ENCODE results near the gene PTN.
"Not testable (repeated sequence)": the region's sequence is repeated elsewhere in the genome, so short reads cannot be mapped to it uniquely, and the experiment has no call there.

PTN gene

DNA sequence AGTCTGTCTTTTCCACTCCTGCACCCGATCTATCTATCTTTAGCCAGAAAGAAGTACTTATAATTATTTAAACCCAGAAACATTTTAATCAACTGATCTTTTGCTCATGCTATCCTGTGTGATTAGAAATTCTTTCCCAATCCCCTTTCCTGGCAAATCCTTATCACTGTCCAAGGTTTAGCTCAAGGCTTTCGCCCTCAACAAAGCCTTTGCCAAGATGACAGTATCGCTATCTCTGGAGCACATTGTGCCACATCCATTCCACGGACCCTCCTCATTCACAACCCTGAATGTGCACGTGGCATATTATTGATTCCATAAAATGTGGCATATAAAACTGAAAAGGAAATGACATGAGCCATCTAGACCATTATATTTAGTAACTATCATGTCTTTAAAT lies 71.3 kb downstream of the PTN start:
- TF ChIP-seq, protein P1, sequence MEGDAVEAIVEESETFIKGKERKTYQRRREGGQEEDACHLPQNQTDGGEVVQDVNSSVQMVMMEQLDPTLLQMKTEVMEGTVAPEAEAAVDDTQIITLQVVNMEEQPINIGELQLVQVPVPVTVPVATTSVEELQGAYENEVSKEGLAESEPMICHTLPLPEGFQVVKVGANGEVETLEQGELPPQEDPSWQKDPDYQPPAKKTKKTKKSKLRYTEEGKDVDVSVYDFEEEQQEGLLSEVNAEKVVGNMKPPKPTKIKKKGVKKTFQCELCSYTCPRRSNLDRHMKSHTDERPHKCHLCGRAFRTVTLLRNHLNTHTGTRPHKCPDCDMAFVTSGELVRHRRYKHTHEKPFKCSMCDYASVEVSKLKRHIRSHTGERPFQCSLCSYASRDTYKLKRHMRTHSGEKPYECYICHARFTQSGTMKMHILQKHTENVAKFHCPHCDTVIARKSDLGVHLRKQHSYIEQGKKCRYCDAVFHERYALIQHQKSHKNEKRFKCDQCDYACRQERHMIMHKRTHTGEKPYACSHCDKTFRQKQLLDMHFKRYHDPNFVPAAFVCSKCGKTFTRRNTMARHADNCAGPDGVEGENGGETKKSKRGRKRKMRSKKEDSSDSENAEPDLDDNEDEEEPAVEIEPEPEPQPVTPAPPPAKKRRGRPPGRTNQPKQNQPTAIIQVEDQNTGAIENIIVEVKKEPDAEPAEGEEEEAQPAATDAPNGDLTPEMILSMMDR (conservative IDR thresholded peaks at IDR 0.05; ENCODE audit: low read length): no peak
- TF ChIP-seq EZH2phosphoT487 (IDR thresholded peaks at IDR 0.05; ENCODE audit: borderline replicate concordance): no peak
- Histone ChIP-seq H3K79me2 (ENCODE audit: insufficient read depth, low read length) (no peaks in the 10 kb centered on the region), H3K9me2 (replicated peaks; ENCODE audit: low read depth, low read length) (no peaks in the 10 kb centered on the region), H4K20me1 (ENCODE audit: insufficient read depth, low read length, poor library complexity, severe bottlenecking) (no peaks in the 10 kb centered on the region), H3K4me2 (ENCODE audit: low read depth, low read length, poor library complexity, severe bottlenecking) (no peak overlapping the region), H3K4me1 (ENCODE audit: insufficient read depth, low read length, poor library complexity, severe bottlenecking) (no peaks in the 10 kb centered on the region), H3K4me3 (ENCODE audit: low read length, poor library complexity, severe bottlenecking) (no peak overlapping the region), H3K9me3 (ENCODE audit: insufficient read depth, low read depth, low read length) (no peaks in the 10 kb centered on the region), H2AFZ (ENCODE audit: low read length) (no peak overlapping the region), H3F3A (ENCODE audit: low read depth) (no peaks in the 10 kb centered on the region), H3K27me3 (ENCODE audit: insufficient read depth, low read length, poor library complexity, severe bottlenecking) (no peaks in the 10 kb centered on the region), H3K36me3 (ENCODE audit: insufficient read depth, low read length) (no peaks in the 10 kb centered on the region), H3K9ac (ENCODE audit: low read depth, low read length, poor library complexity, severe bottlenecking) (no peak overlapping the region)

DNA sequence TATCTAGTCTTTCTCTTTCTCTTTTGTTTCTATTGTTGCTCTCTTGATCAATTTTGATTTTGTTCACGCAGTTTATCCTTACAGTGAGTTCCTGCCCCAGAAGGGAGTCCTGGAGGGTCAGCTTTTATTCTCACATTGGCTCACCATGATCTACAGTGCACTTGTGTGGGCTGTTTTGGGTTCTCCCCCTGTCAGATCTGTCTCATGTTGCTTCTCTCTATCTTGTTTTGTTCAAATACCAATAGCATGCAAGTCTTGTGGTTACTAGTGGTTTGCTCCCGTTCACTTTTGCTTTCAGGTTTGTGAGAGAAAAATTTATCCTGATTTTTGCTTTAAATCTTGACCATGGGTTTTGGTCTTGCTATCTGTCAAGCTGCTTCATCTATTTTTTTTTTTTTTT lies 74.3 kb downstream of the PTN start:
- Histone ChIP-seq H3K4me1 (ENCODE audit: insufficient read depth, low read length, poor library complexity, severe bottlenecking) (no peaks in the 10 kb centered on the region), H3K4me2 (ENCODE audit: low read depth, low read length, poor library complexity, severe bottlenecking) (no peak overlapping the region), H3K9ac (ENCODE audit: low read depth, low read length, poor library complexity, severe bottlenecking) (no peak overlapping the region), H4K20me1 (ENCODE audit: insufficient read depth, low read length, poor library complexity, severe bottlenecking) (no peaks in the 10 kb centered on the region), H3K27me3 (ENCODE audit: insufficient read depth, low read length, poor library complexity, severe bottlenecking) (no peaks in the 10 kb centered on the region), H3K9me3 (ENCODE audit: insufficient read depth, low read depth, low read length) (no peaks in the 10 kb centered on the region), H3K79me2 (ENCODE audit: insufficient read depth, low read length) (no peaks in the 10 kb centered on the region), H3K36me3 (ENCODE audit: insufficient read depth, low read length) (no peaks in the 10 kb centered on the region), H2AFZ (ENCODE audit: low read length) (no peak overlapping the region), H3F3A (ENCODE audit: low read depth) (no peaks in the 10 kb centered on the region), H3K4me3 (ENCODE audit: low read length, poor library complexity, severe bottlenecking) (no peak overlapping the region), H3K9me2 (replicated peaks; ENCODE audit: low read depth, low read length) (no peaks in the 10 kb centered on the region)
- TF ChIP-seq, protein P1 (conservative IDR thresholded peaks at IDR 0.05; ENCODE audit: low read length): no peak
- no peak for TF ChIP-seq EZH2phosphoT487 (IDR thresholded peaks at IDR 0.05; ENCODE audit: borderline replicate concordance)

DNA sequence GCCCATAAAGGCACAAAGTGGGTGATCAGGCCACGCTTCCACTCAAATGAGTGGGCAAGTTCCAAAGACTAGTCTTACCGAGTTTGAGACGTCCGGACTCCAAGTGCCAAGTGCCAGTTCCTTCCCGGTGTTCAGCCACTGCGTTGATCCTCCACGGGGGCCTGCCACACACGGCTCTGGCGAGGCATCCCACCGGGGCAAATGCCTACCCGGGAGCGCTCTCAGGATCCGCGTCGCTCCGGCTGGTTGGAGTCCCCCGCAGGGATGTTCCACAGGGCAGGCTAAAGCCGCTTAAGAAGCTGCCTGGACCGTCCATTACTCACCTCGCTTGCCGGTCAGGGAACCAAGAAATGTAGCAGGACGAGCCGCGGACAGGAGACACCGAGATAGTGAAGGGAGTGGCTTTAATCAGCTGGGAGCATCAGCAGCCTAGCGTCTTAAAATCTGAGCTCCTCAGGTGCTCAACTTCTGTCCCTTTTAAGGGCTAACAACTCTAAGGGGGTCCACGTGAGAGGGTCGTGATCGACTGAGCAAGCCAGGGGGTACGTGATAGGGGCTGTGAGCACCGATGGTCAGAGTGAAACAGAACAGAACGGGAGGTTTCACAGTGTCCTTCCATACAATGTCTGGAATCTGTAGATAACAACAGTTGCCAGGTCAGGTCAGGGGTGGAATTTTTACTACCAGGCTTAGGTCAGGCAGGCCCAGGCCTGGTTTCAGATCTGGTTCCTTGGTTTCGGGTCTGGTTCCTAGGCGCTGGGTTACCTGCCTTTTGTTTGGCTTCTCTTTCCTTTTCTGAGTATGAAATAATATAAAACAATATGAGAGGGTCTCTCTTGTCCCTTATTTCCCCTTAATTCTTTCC lies 75.3 kb downstream of the PTN start:
- not testable (repeated sequence) for H3K27me3 ChIP-seq (ENCODE audit: insufficient read depth, low read length, poor library complexity, severe bottlenecking); H2AFZ ChIP-seq (ENCODE audit: low read length); H3K9me3 ChIP-seq (ENCODE audit: insufficient read depth, low read depth, low read length); H3K4me2 ChIP-seq (ENCODE audit: low read depth, low read length, poor library complexity, severe bottlenecking); H3K79me2 ChIP-seq (ENCODE audit: insufficient read depth, low read length); H3K4me3 ChIP-seq (ENCODE audit: low read length, poor library complexity, severe bottlenecking); H3K9me2 ChIP-seq (replicated peaks; ENCODE audit: low read depth, low read length); H3F3A ChIP-seq (ENCODE audit: low read depth); H3K4me1 ChIP-seq (ENCODE audit: insufficient read depth, low read length, poor library complexity, severe bottlenecking); H4K20me1 ChIP-seq (ENCODE audit: insufficient read depth, low read length, poor library complexity, severe bottlenecking); H3K9ac ChIP-seq (ENCODE audit: low read depth, low read length, poor library complexity, severe bottlenecking); H3K36me3 ChIP-seq (ENCODE audit: insufficient read depth, low read length)

GRCh38 chr7:137266764-137267163 lies 76.8 kb downstream of the PTN start:
- Histone ChIP-seq H3K36me3 (ENCODE audit: insufficient read depth, low read length) (no peaks in the 10 kb centered on the region), H3K27me3 (ENCODE audit: insufficient read depth, low read length, poor library complexity, severe bottlenecking) (no peaks in the 10 kb centered on the region), H3K4me2 (ENCODE audit: low read depth, low read length, poor library complexity, severe bottlenecking) (no peak overlapping the region), H3K4me1 (ENCODE audit: insufficient read depth, low read length, poor library complexity, severe bottlenecking) (no peaks in the 10 kb centered on the region), H3K9ac (ENCODE audit: low read depth, low read length, poor library complexity, severe bottlenecking) (no peak overlapping the region), H3K9me3 (ENCODE audit: insufficient read depth, low read depth, low read length) (no peaks in the 10 kb centered on the region), H3K79me2 (ENCODE audit: insufficient read depth, low read length) (no peaks in the 10 kb centered on the region), H2AFZ (ENCODE audit: low read length) (no peak overlapping the region), H3K9me2 (replicated peaks; ENCODE audit: low read depth, low read length) (no peaks in the 10 kb centered on the region), H4K20me1 (ENCODE audit: insufficient read depth, low read length, poor library complexity, severe bottlenecking) (no peaks in the 10 kb centered on the region), H3F3A (ENCODE audit: low read depth) (no peaks in the 10 kb centered on the region), H3K4me3 (ENCODE audit: low read length, poor library complexity, severe bottlenecking) (no peak overlapping the region)
- no peak for TF ChIP-seq EZH2phosphoT487 (IDR thresholded peaks at IDR 0.05; ENCODE audit: borderline replicate concordance)
- TF ChIP-seq, protein P1 (conservative IDR thresholded peaks at IDR 0.05; ENCODE audit: low read length): no peak

DNA sequence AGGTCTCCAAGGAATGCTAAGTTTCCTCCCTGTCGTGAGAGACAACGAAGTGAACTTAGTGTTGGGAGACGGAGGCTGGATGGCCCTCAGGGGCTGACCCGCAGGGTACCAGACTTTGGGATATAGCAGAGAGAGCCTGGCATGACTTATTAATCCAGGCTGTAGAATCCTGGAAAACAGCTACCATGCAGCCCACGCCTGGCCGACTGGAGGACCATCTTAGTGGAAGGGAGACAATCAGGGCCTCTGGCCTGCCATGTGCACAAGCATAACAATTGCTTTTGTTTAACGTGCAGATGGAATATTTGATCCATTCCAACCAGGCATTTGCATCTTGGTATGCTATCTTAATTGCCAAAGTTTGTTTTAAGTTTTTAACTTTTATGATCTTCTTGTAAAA lies 78.1 kb downstream of the PTN start:
- not testable (repeated sequence) for H3K36me3 ChIP-seq (ENCODE audit: insufficient read depth, low read length); H3K79me2 ChIP-seq (ENCODE audit: insufficient read depth, low read length); H3F3A ChIP-seq (ENCODE audit: low read depth); H2AFZ ChIP-seq (ENCODE audit: low read length); H4K20me1 ChIP-seq (ENCODE audit: insufficient read depth, low read length, poor library complexity, severe bottlenecking); H3K4me2 ChIP-seq (ENCODE audit: low read depth, low read length, poor library complexity, severe bottlenecking); H3K9ac ChIP-seq (ENCODE audit: low read depth, low read length, poor library complexity, severe bottlenecking); H3K4me3 ChIP-seq (ENCODE audit: low read length, poor library complexity, severe bottlenecking); H3K27me3 ChIP-seq (ENCODE audit: insufficient read depth, low read length, poor library complexity, severe bottlenecking); H3K9me3 ChIP-seq (ENCODE audit: insufficient read depth, low read depth, low read length); H3K4me1 ChIP-seq (ENCODE audit: insufficient read depth, low read length, poor library complexity, severe bottlenecking); H3K9me2 ChIP-seq (replicated peaks; ENCODE audit: low read depth, low read length)
